ENCODE measurements around the gene C17orf107. TPM values are rescaled to one million over a fixed set of nuclear protein-coding genes. Genes with fewer than 3 reads are reported as not detected.

C17orf107 gene
- total RNA-seq, 1 experiment from 2014 or later = 1.7 TPM

DNA sequence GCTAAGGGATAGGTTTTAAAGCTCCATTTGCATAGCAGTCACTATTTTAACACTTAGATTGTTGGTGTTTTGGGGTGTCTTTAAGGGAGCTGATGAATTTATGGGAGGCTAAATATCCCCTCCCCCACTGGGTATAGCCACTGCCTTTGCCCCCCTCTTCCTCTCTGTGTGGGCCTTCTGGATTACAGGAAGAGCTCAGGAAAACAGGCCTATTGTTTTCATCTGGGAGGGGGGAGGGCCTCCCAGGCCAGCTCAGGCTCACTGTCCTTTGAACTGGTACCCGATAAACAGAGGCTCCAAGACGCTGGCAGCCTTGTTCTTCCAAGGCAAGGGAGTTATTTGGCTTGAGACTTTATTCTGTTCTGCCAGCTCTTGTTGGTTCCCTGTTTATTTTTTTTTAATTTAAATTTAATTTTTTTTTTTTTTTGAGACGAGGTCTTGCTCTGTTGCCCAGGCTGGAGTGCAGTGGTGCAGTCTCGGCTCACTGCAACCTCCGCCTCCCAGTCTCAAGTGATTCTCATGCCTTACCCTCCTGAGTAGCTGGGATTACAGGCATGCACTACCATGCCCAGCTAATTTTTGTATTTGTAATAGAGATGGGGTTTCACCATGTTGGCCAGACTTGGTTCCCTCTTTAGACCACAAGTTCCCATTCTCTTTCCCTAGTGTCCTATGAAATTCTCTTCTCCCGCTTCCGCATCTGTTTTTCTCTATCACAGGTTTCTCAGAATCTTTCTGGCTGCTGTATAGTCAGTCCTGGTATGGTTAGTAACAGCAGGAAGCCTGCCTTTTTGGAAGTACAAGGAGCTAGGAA, 41.1 kb upstream of the C17orf107 start:
- no TSS peak for BruUV-seq (replicated peaks)
- H3K4me3 ChIP-seq (replicated peaks in 1 of 2; ENCODE audit: low read depth in 1 of 2, low read length in 2 of 2) = no peak overlapping the region

More for the DNA sequence above, 41.1 kb upstream of the C17orf107 start:
- H3K27ac ChIP-seq (ENCODE audit: low read depth, low read length) = peak overlapping the region; percentile 28; the same call in 1 of the 2 replicates
- no peaks in the 10 kb centered on the region for H3K36me3 ChIP-seq (ENCODE audit: control insufficient read depth in 1 of 2, insufficient read depth in 2 of 2, low read length in 2 of 2)
- no peak for DNase-seq (ENCODE audit: low read depth, low spot score)
- TF ChIP-seq, protein P1, sequence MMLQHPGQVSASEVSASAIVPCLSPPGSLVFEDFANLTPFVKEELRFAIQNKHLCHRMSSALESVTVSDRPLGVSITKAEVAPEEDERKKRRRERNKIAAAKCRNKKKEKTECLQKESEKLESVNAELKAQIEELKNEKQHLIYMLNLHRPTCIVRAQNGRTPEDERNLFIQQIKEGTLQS (IDR thresholded peaks at IDR 0.05) = no peak
- TF ChIP-seq ZFX (IDR thresholded peaks at IDR 0.05) (no peak), POLR2A (IDR thresholded peaks at IDR 0.05; ENCODE audit: borderline replicate concordance, extremely low read depth, insufficient read depth, insufficient read length) (no peak), SRF (IDR thresholded peaks at IDR 0.05; ENCODE audit: low read depth) (no peak), JUND (IDR thresholded peaks at IDR 0.05) (no peak), EGR1 (IDR thresholded peaks at IDR 0.05; ENCODE audit: low read depth) (no peak), RAD21 (IDR thresholded peaks at IDR 0.05; ENCODE audit: low read depth) (no peak), ZNF274 (IDR thresholded peaks at IDR 0.05; ENCODE audit: low read depth, low read length) (no peak), YY1 (IDR thresholded peaks at IDR 0.05; ENCODE audit: extremely low read depth, insufficient replicate concordance, low read depth, low read length) (no peak), CBX3 (IDR thresholded peaks at IDR 0.05; ENCODE audit: low read depth) (no peak), CTCF (IDR thresholded peaks at IDR 0.05 in 2 of 3, conservative IDR thresholded peaks at IDR 0.05 in 1 of 3; ENCODE audit: borderline replicate concordance in 1 of 3, insufficient read depth in 1 of 3, low read depth in 2 of 3, low read length in 2 of 3) (no peak), TCF7L2 (IDR thresholded peaks at IDR 0.05; ENCODE audit: borderline replicate concordance, extremely low read depth, insufficient read depth, insufficient read length) (no peak), EZH2 (IDR thresholded peaks at IDR 0.05) (no peak), EZH2phosphoT487 (IDR thresholded peaks at IDR 0.05; ENCODE audit: borderline replicate concordance) (no peak), FOSL1 (IDR thresholded peaks at IDR 0.05; ENCODE audit: low read depth) (no peak), SP1 (IDR thresholded peaks at IDR 0.05; ENCODE audit: low read depth) (no peak), ELF1 (IDR thresholded peaks at IDR 0.05; ENCODE audit: borderline replicate concordance, low read depth) (no peak), SIN3A (IDR thresholded peaks at IDR 0.05; ENCODE audit: low read depth) (no peak)
- TF ChIP-seq, protein P2, sequence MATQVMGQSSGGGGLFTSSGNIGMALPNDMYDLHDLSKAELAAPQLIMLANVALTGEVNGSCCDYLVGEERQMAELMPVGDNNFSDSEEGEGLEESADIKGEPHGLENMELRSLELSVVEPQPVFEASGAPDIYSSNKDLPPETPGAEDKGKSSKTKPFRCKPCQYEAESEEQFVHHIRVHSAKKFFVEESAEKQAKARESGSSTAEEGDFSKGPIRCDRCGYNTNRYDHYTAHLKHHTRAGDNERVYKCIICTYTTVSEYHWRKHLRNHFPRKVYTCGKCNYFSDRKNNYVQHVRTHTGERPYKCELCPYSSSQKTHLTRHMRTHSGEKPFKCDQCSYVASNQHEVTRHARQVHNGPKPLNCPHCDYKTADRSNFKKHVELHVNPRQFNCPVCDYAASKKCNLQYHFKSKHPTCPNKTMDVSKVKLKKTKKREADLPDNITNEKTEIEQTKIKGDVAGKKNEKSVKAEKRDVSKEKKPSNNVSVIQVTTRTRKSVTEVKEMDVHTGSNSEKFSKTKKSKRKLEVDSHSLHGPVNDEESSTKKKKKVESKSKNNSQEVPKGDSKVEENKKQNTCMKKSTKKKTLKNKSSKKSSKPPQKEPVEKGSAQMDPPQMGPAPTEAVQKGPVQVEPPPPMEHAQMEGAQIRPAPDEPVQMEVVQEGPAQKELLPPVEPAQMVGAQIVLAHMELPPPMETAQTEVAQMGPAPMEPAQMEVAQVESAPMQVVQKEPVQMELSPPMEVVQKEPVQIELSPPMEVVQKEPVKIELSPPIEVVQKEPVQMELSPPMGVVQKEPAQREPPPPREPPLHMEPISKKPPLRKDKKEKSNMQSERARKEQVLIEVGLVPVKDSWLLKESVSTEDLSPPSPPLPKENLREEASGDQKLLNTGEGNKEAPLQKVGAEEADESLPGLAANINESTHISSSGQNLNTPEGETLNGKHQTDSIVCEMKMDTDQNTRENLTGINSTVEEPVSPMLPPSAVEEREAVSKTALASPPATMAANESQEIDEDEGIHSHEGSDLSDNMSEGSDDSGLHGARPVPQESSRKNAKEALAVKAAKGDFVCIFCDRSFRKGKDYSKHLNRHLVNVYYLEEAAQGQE (IDR thresholded peaks at IDR 0.05; ENCODE audit: low read depth) = no peak
- TF ChIP-seq, protein P3, sequence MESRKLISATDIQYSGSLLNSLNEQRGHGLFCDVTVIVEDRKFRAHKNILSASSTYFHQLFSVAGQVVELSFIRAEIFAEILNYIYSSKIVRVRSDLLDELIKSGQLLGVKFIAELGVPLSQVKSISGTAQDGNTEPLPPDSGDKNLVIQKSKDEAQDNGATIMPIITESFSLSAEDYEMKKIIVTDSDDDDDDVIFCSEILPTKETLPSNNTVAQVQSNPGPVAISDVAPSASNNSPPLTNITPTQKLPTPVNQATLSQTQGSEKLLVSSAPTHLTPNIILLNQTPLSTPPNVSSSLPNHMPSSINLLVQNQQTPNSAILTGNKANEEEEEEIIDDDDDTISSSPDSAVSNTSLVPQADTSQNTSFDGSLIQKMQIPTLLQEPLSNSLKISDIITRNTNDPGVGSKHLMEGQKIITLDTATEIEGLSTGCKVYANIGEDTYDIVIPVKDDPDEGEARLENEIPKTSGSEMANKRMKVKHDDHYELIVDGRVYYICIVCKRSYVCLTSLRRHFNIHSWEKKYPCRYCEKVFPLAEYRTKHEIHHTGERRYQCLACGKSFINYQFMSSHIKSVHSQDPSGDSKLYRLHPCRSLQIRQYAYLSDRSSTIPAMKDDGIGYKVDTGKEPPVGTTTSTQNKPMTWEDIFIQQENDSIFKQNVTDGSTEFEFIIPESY (IDR thresholded peaks at IDR 0.05; ENCODE audit: extremely low read depth, insufficient replicate concordance, low read length) = no peak
- CTCF ChIA-PET = no interaction called here
- H3K4me1 ChIP-seq (ENCODE audit: control insufficient read depth in 1 of 2, insufficient read depth in 2 of 2, low read length in 2 of 2) = peaks cover 12 to 36% of the 10 kb centered on the region in 2 experiments; a peak in 3 of 4 replicates
- peak overlapping the region; percentile 35 for H3K4me2 ChIP-seq (ENCODE audit: low read length)
- intact Hi-C loops (cut with micrococcal nuclease) = no loop called here
- no peaks in the 10 kb centered on the region for H3K27me3 ChIP-seq (ENCODE audit: insufficient read depth, low read length)
- H3K9ac ChIP-seq (ENCODE audit: low read length) = no peak overlapping the region
- H3K79me2 ChIP-seq (ENCODE audit: insufficient read depth, low read length) = peaks cover 67% of the 10 kb centered on the region
- RAD21 ChIA-PET (ENCODE audit: low non-redundant PET in 1 of 2, low total read pairs in 2 of 2, uncharacterized antibody in 2 of 2, unreplicated experiment in 2 of 2) = interaction anchor here in 1 of 2 experiments (0.5 kb wide), 2 partner anchors 10 to 25 kb away, joined by 3 read pairs; no protein-coding TSS in a partner anchor
- POLR2A ChIA-PET = interaction anchor here (1.2 to 1.3 kb wide), 3 partner anchors 10 to 21 kb away, joined by 3 to 4 read pairs (median 4); no protein-coding TSS in a partner anchor
- no peaks in the 10 kb centered on the region for H3K9me2 ChIP-seq (ENCODE audit: insufficient read depth)
- no peak overlapping the region for H2AFZ ChIP-seq (ENCODE audit: low read depth, low read length, poor library complexity, severe bottlenecking)
- H3K9me3 ChIP-seq (ENCODE audit: control insufficient read depth in 1 of 2, insufficient read depth in 1 of 2, low read depth in 1 of 2, low read length in 2 of 2) = no peaks in the 10 kb centered on the region
- H4K20me1 ChIP-seq (ENCODE audit: insufficient read depth) = no peaks in the 10 kb centered on the region
- ATAC-seq = peak; percentile 20; the same call in 1 of the 2 replicates
